GM18951 (cell line): ENCODE results near the gene CCDC157.

Experiments
- POLR2A ChIP-seq: IDR thresholded peaks from 4 replicates; pipeline ENCODE4 v1.6.1; 2011; ENCODE audit warnings: mild to moderate bottlenecking; ENCODE audit not compliant: insufficient read length, insufficient read depth; ENCODE audit errors: extremely low read depth
- in situ Hi-C: fragments of 300-500 bp; cut with MboI; formaldehyde crosslinking; loops from one replicate; pipeline ENCODE4 v1.12.0; 2022; ENCODE audit warnings: low sequenced_read_pairs, mixed read lengths, inconsistent platforms; ENCODE audit not compliant: unreplicated experiment

CCDC157 gene

GRCh38 chr22:30318799-30319419, 37.9 kb upstream of the CCDC157 start:
- no peak for TF ChIP-seq POLR2A
- in situ Hi-C loops = no loop called here

DNA sequence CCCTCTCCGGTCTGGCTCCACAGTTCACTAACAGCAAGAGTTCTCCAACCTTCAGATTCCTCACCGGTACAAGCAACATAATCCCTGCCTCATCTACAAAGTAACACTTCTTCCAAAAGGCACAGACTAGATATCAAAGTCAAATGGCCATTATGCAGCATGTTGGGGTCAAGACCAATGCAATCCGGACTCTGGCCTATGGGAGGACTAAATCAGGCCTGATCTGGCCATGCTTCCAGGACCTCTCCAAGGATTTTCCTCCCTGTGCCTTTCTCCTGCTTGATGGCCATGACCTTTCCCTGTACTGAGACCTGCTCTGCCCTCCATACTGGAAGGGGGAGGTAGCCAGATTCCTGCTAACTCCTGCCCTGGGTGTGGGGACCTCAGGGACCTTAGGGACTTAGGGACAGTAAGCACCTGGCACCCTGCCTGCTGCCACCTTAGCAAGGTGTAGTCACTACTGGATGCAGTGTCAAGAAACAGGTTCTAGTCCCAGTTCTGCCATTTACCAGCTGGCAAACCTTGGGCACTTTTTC, 36.7 kb upstream of the CCDC157 start:
- in situ Hi-C loops = no loop called here
- no peak for TF ChIP-seq POLR2A

DNA sequence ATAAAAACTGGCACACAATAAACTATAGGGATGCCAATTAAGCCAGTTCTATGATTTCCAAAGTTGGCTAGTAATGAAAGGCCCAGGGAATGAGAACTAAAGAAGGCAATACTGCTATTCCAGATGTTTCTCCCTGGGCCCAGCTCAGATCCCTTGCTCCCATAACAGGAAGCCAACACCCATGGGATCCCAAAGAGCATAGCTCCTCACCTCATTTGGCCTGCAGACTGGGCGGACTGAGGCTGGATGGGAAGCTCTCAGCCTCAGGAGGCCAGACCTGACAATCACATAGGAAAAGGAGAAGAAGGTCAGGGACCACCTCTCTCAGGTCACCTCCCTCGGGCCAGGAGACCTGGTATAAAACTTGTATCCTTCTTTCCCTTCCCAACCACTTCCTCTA, 35.3 kb upstream of the CCDC157 start:
- in situ Hi-C loops = no loop called here

DNA sequence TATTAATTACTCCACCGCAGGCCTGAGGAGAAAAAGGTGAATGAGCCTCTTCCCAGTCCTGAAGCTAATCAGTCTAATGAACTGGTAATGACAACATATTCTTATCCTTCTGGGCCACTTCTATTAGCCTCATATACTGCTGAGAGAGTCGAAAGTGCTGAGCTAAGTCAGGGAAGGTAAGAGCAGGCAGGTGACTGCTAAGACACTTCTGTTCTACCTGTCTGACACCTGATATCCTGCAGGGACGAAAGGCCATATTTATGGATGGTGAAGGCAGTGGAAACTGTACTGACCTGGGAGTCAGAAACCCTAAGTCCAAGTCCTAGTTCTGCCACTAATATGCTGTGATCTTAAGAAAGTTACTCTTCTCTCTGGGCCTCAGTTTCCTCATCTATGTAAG, 33.6 kb upstream of the CCDC157 start:
- in situ Hi-C loops = no loop called here
- no peak for TF ChIP-seq POLR2A

More for the DNA sequence above, 35.3 kb upstream of the CCDC157 start:
- TF ChIP-seq POLR2A = no peak

GRCh38 chr22:30324014-30324730, 32.6 kb upstream of the CCDC157 start:
- in situ Hi-C loops = no loop called here

GRCh38 chr22:30325065-30325720, 31.6 kb upstream of the CCDC157 start:
- no peak for TF ChIP-seq POLR2A
- in situ Hi-C loops = no loop called here

More at GRCh38 chr22:30324014-30324730, 32.6 kb upstream of the CCDC157 start:
- no peak for TF ChIP-seq POLR2A

DNA sequence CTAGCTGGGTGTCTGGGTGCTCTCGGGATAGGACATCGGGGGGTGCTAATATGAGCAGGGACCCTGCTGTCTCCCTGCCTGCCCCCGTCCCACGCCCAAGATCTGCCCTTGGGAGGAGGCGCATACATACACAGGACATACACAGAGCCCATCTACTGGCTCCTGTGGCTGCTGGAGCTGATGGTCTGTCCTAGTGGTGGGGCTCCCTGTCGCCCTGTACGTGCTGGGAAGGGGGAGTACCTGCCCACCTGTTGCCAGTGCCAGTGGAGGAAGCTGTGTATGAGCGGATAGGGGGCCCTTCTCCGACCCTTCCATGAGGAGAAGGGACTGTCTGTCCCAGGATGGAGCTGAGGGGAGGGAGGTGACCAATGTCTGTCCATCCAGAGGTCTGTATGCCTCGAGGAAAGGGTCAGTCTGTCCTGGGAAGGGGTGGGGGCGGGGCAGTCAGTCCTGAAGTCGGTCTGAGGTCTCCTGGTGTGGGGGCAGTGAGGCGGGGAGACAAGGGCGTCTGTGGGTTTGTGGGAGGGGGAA, 31.0 kb upstream of the CCDC157 start:
- in situ Hi-C loops = no loop called here
- no peak for TF ChIP-seq POLR2A

- TF ChIP-seq POLR2A = no peak
- in situ Hi-C loops = no loop called here
Measured at GRCh38 chr22:30326255-30326705, 30.5 kb upstream of the CCDC157 start.

GRCh38 chr22:30326706-30327362, 30.0 kb upstream of the CCDC157 start, which contains the start of gene TBC1D10A:
TBC1D10A (minus strand) TSS chr22:30326941; CDS start chr22:30326881, 60 bp downstream.
- in situ Hi-C loops = no loop called here
- TF ChIP-seq POLR2A = peak; percentile 80

GRCh38 chr22:30327864-30328345, 28.9 kb upstream of the CCDC157 start:
- in situ Hi-C loops = no loop called here
- TF ChIP-seq POLR2A = no peak

GRCh38 chr22:30328466-30329049, 28.2 kb upstream of the CCDC157 start:
- in situ Hi-C loops = no loop called here
- TF ChIP-seq POLR2A = no peak

DNA sequence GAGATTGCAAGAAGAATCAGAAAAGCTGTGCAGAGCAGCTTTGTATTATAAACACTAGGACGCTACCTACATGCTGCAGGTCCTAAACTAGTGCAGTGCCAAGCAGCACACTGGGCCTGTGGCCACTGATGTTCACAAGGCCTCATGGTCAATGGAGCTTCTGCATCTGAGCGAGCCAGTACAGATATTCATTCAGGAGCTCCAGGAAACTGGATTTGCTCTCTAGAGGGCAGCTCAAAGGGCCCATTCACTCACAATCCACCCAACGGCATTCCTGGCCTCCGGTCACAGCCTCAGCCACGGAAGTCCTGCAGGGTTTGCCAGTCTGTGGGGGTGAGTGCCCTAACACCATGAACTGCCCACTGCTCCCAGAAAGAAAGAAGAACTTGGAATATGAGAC, 24.3 kb upstream of the CCDC157 start:
- in situ Hi-C loops = no loop called here
- no peak for TF ChIP-seq POLR2A
